Measurements from ENCODE around the gene DQX1.

GRCh38 chr2:74564222-74564621, 38.2 kb upstream of the DQX1 start:
- no peak for TF ChIP-seq CTCF (IDR thresholded peaks at IDR 0.05; ENCODE audit: poor library complexity, severe bottlenecking)
- TF ChIP-seq REST (IDR thresholded peaks at IDR 0.05; ENCODE audit: borderline replicate concordance) = no peak
- TF ChIP-seq TAF1 (IDR thresholded peaks at IDR 0.05; ENCODE audit: low read depth) = no peak
- no peak for TF ChIP-seq POLR2AphosphoS5 (IDR thresholded peaks at IDR 0.05)
- TF ChIP-seq EZH2 (IDR thresholded peaks at IDR 0.05; ENCODE audit: borderline replicate concordance, insufficient read depth, low read length, poor library complexity, severe bottlenecking) = no peak
- no peak for TF ChIP-seq SMC3 (conservative IDR thresholded peaks at IDR 0.05; ENCODE audit: poor library complexity)
- no peak for TF ChIP-seq MXI1 (conservative IDR thresholded peaks at IDR 0.05; ENCODE audit: poor library complexity, severe bottlenecking)
